PC-3 (cell line): ENCODE results near the gene PCDHA2.

ENCODE experiments used
- CTCF ChIP-seq: fragments of 300-600 bp; sonication (generic); conservative IDR thresholded peaks from 2 replicates; pipeline ENCODE4 v1.5.1; 2017; ENCODE audit warnings: antibody characterized with exemption, low read depth, mild to moderate bottlenecking, low read length
- EZH2 ChIP-seq: fragments of 300-600 bp; sonication (generic); IDR thresholded peaks from one replicate; pipeline ENCODE4 v1.6.1; 2017; ENCODE audit warnings: antibody characterized with exemption, mild to moderate bottlenecking, low read length; ENCODE audit not compliant: unreplicated experiment
- EZH2phosphoT487 ChIP-seq: fragments of 300-600 bp; sonication (generic); IDR thresholded peaks from 2 replicates; pipeline ENCODE4 v1.6.1; 2018; ENCODE audit warnings: mild to moderate bottlenecking, antibody characterized with exemption, low read length, borderline replicate concordance

- TF ChIP-seq CTCF (no peak), EZH2 (no peak), EZH2phosphoT487 (no peak)
These were observed 33.7 kb downstream of the PCDHA2 start for GRCh38 chr5:140828362-140828737.
